HG03520 (cell line): ENCODE measurements around the gene AUNIP.
"Not testable (repeated sequence)": the region's sequence is repeated elsewhere in the genome, so short reads cannot be mapped to it uniquely, and the experiment has no call there.

Source experiments
- ATAC-seq: cut with Tn5 transposase; IDR thresholded peaks from one replicate; pipeline ENCODE4 v1.9.1; 2021; ENCODE audit warnings: mild to moderate bottlenecking, moderate library complexity; ENCODE audit not compliant: unreplicated experiment

The AUNIP gene

DNA sequence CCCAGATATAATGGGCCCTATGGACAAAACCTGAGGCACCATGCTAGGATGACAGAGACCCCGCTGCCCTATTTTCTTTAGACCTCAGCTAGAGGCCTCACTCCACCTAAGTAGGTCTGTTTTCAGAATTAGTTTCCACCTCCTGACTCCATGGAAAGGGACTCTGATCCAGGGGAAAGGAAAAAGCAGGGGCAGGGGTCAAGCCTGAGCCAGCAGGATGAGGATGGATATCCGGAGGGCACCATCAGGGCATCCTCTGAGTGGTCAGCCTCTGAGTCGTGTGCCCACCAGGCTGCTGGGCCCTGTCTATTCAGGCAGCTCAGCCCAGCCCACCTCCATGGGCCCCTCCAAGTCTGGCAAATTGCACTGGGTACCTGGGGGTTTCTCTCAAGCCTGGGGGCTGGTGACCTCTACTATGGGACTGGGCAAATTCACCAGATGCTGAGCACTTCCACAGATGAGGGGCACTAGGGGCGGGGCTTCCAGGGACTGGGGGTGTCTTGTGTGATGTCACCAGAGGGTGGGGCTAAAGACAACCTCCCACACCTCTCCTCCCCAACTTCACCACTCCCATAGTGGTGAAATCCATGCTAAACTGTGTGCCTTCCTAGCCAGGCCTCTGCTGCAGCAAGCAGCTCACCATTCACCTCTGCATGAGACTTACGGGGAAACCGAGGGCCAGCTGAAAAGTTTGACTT is 10.8 kb upstream of the AUNIP start:
- ATAC-seq: no peak

GRCh38 chr1:25867210-25867991 is 8.1 kb upstream of the AUNIP start:
- ATAC-seq: no peak

DNA sequence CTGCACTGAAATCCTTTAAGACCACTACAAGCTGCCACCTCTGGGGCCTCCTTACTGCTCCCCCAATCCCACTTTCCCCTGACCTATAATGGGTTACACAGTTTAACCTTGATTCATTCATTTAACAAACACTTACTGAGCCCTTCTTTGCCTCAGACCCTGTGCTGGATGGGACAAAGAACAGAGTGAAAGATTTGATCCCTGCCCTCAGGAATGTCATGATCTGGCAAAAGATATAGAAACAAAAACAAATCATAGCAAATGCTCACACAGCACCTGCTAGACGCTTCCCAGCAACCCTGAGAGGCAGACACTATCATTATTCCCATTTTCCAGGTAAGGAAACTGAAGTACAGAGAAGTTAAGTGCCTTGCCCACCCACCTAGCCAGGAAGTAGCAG is 7.0 kb upstream of the AUNIP start:
- no peak for ATAC-seq

- no peak for ATAC-seq
Observed at GRCh38 chr1:25864434-25864833, 5.2 kb upstream of the AUNIP start.

GRCh38 chr1:25863486-25864262 is 4.4 kb upstream of the AUNIP start:
- ATAC-seq: no peak

DNA sequence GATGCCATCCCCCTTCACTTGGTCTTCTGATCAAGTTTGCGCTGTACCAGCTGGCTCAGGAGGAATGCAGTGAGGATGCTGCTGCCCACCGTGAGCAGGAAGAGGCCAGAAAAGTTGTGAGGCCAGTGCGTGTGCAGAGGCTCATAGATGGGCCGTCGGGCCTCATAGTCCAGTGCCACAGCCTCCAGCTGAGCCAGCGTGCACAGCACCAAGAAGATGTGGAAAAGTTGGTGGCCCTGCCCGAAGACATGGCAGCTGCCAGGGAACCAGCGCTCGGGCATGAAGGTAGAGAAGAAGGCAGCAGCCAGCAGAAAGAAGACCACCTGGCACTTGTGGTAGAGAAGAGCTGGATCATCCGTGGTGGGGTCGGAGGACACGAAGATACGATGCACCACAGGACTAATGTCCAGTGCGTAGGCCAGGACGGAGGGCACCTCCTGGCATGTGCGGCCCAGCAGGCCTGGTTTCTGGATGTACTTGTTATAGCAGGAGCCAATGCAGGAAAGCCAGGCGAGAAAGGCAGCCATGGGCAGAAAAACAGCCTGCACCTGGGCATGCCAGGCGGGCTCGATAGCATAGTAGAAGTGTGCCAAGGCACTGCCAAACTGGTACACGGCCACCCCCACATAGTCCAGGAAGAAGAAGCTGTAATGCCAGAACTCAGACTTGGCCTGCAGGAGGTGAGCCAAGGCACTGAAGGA is 3.7 kb upstream of the AUNIP start:
- no peak for ATAC-seq

GRCh38 chr1:25861316-25862286 is 2.3 kb upstream of the AUNIP start:
- no peak for ATAC-seq

GRCh38 chr1:25858494-25858893 is 763 bp downstream of the AUNIP start:
- ATAC-seq: no peak

DNA sequence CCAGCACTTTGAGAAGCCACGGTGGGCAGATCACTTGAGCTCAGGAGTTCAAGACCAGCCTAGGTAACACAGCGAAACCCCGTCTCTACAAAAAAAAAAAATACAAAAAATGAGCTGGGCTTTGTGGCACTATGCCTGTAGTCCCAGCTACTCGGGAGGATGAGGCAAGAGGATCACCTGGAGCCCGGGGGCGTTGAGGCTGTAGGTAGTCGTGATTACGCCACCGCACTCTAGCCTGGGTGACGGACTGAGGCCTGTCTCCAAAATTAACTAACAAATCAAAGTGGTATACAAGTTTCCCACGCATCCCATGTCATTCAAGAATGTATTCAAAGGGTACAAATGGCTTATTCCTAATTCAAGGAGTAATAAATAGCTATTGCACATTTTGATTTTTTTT is 2.4 kb downstream of the AUNIP start:
- no peak for ATAC-seq

DNA sequence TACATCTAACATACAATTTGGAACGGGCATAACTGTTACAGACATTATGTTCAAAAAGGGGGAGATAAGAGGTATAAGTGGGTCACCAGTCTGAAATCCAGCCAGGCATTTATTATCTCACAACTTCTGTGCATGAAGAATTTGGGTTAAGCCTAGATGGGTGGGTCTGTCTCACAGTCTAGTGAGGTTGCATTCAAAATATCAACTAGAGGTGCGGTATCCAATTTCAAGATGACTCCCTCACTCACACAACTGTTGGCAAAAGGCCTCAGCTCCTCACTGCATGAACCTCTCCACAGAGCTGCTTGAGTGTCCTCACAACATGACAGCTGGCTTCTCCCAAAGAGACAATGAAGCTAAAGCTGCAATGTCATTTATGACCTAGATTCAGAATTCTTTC is 4.7 kb downstream of the AUNIP start:
- no peak for ATAC-seq

- no peak for ATAC-seq
Observed at GRCh38 chr1:25848531-25848930, 10.7 kb downstream of the AUNIP start.

GRCh38 chr1:25847929-25848328 is 11.3 kb downstream of the AUNIP start:
- no peak for ATAC-seq

DNA sequence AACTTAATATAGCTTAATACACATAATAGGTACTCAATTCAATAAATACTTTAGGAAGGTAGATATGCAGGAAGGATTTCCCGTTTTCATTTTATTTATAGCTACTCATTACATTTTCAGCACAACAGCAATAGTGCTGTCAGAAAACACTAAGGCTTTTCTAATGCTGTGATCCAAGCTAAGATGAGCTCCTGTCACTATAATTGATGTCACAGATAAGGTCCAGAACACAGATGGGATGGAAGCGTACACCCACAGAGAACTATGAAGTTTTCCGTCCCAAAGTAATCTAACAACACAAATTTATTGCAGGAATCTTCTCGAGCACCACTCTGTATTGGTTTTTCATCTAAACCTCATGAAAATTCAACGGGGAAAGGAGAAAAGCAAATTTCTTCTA is 13.6 kb downstream of the AUNIP start:
- ATAC-seq: no peak

GRCh38 chr1:25844536-25845337 is 14.5 kb downstream of the AUNIP start:
- ATAC-seq: no peak

- no peak for ATAC-seq
Observed at GRCh38 chr1:25843483-25843882, 15.8 kb downstream of the AUNIP start.

DNA sequence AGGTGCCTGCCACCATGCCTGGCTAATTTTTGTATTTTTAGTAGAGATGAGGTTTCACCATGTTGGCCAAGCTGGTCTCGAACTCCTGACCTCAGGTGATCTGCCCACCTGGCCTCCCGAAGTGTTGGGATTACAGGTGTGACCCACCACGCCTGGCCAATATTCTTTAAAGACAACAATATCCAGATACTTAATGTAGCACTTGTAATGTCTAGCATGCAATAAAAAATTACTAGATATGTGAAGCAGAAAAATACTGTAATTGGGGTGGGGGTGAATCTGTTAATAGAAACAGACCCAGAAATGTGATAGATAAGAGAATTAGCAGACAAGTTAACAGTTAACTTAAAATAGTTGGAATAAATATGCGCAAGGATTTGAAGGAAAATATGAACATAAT is 19.4 kb downstream of the AUNIP start:
- not testable (repeated sequence) for ATAC-seq

- no peak for ATAC-seq
Observed at GRCh38 chr1:25837262-25837875, 21.9 kb downstream of the AUNIP start.

GRCh38 chr1:25836695-25837094 is 22.6 kb downstream of the AUNIP start:
- ATAC-seq: no peak

GRCh38 chr1:25834894-25835293 is 24.4 kb downstream of the AUNIP start:
- no peak for ATAC-seq
